SIG-M5 treated with dmso at 0.1 percent for 504 hours (cell line): ENCODE data around the gene NPPB.

Source experiments
- DNase-seq: peaks from one replicate; lab custom pipeline; 2025; ENCODE audit not compliant: unreplicated experiment; lab: John Stamatoyannopoulos, UW

The NPPB gene

DNA sequence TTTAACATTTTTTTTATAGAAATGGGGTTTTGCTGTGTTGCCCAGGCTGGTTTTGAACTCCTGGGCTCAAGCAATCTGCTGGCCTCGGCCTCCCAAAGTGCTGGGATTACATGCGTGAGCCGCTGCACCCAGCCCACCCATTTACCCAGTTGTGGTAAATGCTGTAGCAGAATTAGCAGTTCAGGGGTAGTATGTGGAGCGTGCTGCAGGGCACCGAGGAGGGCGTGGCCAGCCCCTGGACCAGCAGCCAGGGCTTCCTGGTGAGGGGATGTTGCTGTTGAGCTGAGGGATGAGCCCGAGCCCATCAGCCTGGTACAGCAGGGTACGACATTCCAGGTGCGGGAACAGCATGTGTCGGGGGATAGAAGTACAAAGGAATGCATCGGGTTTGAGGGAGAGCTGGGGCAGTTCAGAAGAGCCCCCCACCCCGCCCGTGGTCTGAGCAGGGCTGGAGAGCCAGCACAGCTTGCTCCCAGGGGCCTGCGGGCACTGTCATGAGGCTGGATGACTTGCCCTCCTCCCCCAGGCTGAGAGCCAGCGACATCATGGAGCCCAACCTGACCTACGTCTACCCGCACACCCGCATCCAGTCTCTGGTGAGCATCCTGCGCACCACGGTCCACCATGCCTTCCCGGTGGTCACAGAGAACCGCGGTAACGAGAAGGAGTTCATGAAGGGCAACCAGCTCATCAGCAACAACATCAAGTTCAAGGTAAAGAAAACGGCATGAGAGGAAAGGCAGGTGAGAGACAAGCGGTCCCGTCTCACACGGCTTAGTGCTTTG is 23.1 kb downstream of the NPPB start:
- DNase-seq: no peak

GRCh38 chr1:11833900-11834299 is 24.8 kb downstream of the NPPB start:
- DNase-seq: no peak

DNA sequence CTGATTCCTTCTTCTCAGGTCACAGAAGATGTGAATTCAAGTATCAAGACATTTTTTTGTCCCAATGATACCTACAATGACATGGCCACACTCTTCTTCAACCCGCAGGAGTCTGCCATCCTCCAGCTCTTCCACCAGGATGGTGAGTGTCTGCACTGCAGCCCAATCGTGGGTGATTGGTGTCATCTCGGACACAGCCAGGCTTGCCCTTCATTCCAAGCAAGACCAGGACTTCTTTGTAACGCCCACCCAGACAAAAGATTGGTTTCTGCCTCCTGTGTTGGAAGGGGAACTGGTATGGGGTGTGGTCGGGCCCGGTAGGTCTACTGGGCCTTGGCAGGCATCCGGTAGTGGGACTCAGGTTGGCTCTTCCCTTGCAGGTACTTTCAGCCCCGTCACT is 25.2 kb downstream of the NPPB start:
- no peak for DNase-seq

DNA sequence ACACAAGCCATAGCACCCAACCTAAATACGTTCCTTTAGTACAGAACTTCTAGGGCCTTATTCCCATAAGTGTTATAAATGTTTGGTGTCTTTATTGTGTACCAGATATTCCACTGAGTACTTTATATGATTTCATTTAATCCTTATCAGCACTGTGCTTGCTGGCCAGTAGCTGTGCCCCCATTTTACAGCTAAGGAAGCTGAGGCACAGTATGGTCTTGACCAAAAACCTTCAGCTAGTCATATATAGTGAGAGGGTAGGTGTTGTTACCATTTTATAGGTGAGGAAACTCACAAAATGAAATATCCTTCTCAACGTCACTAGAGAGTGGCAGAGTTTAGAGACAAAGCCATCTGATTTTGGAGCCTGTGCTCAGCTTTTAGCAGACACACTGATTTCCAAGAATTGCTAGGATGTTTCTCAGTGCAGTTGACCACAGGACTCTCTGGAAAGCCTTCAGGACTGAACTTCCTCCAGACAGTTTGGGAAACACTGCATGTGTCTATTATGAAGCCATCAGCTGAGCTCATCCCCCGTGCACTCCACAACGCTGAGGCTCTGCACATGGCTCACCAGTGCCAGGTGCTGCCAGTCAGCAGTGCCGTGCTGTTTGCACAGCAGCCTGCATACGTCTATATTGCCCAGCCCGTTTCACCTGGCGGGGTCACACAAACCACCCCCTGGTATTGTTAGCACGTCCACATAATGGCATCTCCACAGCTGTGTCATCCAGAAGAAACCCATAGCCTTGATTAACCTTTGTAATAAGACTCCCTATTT is 26.6 kb downstream of the NPPB start:
- no peak for DNase-seq

DNA sequence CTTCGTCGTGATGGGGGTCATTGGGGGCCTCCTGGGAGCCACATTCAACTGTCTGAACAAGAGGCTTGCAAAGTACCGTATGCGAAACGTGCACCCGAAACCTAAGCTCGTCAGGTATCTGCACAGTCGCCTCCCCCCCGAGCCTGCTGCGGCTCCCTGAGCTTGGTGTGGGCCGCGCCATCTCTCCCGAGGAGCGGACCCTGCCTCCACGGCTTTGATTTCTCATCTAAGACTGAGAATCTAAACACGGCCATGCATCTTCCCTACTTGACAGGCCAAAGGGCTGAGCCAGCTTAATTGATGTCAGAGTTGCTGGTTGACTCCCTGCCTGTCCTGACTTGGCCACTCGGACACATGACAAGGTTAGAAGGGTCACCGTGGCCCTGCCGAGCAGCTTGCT is 30.2 kb downstream of the NPPB start:
- no peak for DNase-seq

DNA sequence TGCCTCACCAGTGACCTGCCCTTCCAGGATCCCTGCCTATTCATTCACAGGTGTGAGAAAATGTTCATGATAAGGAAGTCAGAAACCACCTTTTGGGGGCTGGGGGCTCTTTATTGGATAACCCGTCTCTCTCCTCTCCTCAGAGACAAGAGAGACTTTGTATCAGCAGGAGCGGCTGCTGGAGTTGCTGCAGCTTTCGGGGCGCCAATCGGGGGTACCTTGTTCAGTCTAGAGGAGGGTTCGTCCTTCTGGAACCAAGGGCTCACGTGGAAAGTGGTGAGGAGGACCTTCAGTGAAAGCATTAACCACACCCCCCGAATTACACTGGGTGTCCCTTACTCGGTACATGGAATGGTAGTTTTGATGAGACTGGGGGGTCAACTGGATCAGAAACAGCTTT is 31.8 kb downstream of the NPPB start:
- no peak for DNase-seq

DNA sequence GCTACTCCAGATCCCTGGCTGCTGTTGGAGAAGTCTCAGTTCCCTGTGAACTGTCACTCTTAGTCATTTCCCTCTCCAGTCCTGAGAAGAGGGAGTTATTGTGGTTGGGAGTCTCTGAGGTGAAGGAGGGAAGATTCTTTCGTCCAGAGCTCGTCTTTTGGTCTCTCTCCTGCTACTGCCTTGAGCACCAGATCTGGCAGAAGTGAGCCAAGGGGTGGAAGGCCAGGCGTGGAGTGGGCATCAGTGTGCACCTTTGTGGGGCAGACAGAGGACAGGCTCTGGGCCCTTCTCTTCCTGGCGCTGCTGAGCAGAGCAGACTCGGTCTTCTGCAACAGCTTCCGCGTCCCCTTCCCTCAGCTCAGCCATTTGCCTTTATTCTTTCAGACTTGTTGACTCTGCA is 33.6 kb downstream of the NPPB start:
- DNase-seq: no peak

DNA sequence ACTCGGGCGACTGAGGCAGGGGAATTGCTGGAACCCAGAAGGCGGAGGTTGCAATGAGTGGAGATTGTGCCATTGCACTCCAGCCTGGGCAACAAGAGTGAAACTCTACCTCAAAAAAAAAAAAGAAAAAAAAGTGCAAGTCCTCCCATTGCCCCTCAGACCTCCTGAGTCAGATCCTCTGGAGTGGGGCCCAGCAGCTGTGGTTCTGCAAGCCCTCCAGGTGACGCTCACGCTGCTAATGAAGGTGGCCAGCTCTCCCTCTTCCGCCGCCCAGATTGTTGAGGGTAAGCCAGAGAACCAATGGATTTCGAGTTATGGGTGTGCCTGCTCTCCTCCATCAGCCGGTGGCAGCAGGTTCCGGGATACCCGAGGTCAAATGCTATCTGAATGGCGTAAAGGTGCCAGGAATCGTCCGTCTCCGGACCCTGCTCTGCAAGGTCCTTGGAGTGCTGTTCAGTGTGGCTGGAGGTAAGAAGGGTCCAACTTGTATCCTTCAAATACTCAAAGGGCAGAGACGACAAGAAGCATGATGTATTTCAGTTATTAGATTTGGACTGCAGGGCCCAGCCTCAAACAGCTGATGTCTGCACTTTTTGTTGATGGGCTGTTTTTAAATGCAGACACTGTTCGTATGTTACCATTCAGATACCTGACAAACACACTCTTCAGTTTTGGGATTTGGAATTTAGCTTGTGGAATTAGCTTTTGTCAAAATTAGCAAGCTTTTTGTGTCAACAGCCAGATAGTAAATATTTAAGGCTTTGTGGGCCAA is 35.2 kb downstream of the NPPB start:
- no peak for DNase-seq

DNA sequence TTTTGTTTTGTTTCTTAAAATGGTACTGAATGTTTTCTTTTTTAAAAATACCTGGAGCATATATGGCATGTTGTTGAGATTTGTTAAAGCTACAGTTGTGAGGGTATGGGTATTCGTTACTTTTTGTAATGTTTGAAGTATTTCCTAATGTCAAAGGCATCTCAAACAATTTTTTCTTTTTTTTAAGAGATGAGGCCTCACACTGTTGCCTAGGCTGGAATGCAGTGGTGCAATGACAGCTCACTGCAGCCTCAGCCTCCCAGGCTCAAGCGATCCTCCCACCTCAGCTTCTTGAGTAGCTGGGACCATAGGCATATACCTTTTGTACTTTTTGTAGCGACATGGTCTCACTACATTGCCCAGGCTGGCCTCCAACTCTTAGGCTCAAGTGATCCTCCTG is 36.7 kb downstream of the NPPB start:
- no peak for DNase-seq

DNA sequence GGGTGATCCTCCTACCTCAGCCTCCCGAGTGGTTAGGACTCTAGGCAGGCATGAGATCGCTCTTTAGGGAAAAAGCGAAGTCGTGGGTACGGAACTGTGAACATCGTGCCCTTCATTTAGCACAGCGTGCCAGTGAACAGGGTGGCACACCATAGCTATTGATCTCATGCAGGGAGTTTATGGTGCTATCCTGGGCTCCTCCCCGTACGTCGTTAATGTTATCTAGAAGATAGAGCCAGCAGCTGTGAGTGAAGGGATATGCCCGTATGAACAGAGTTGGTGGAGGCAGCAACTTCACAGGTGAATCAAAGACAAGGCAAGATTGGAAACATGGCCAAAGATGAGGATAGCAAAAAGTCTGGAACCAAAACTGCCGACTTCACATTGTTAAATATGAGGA is 41.6 kb downstream of the NPPB start:
- DNase-seq: no peak

DNA sequence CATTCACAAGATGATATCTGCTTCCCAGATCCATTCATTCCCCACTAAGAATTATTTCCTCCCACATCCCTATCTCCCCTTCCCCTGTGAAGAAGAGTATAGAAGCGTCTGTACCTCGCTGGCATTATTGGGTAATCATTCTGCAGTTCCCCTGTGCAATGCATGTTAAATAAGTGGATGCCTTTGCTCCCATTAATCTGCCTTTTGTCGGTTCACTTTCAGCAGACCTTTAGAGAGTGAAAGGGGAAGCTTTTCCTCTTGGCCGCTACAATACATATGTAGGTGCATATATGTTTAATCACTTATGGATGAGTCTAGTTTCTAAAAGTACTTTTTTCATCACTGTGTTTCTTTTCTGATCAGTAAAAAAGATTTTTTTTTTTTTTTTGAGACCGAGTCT is 45.7 kb downstream of the NPPB start:
- DNase-seq: no peak
